Kidney (tissue), 14 donors: ENCODE data around the gene CCNH. TPM values are rescaled to one million over a fixed set of nuclear protein-coding genes. Genes with fewer than 3 reads are reported as not detected.

ENCODE experiments used
- DNase-seq, 5 donors: peaks; one replicate each; pipeline ENCODE4 v3.0.0-alpha.2; 2013 to 2020
- FAIRE-seq: peaks from 2 replicates; lab custom pipeline; 2012; peaks lifted over from hg19 to GRCh38; lab: Jason Lieb, UNC
- H3K27ac ChIP-seq, 2 donors: one replicate each; pipeline ENCODE4 v1.7.0; 2013; ENCODE audit warnings: low read depth in 2 of 2, low read length in 2 of 2, inconsistent platforms in 1 of 2
- H3K27me3 ChIP-seq: one replicate; pipeline ENCODE4 v1.7.1; 2013; ENCODE audit warnings: low read length, inconsistent platforms; ENCODE audit not compliant: control insufficient read depth, insufficient read depth
- H3K36me3 ChIP-seq, 3 donors: one replicate each; pipeline versions ENCODE4 v1.7.0 to v1.7.1; 2013; ENCODE audit warnings: low read length in 3 of 3, control low read depth in 1 of 3, inconsistent platforms in 1 of 3; ENCODE audit not compliant: insufficient read depth in 3 of 3, control insufficient read depth in 2 of 3
- H3K4me1 ChIP-seq, 3 donors: one replicate each; pipeline versions ENCODE4 v1.7.0 to v1.7.1; 2013; ENCODE audit warnings: low read length in 3 of 3, inconsistent platforms in 1 of 3, low read depth in 1 of 3; ENCODE audit not compliant: control insufficient read depth in 2 of 3, insufficient read depth in 2 of 3
- H3K4me3 ChIP-seq, 3 donors: one replicate each; pipeline versions ENCODE4 v1.7.0 to v1.8.1; 2013; ENCODE audit warnings: low read length in 3 of 3, control low read depth in 1 of 3, inconsistent platforms in 1 of 3
- H3K9ac ChIP-seq, 3 donors: one replicate each; pipeline versions ENCODE4 v1.7.0 to v1.7.1; 2013; ENCODE audit warnings: low read length in 3 of 3, control low read depth in 1 of 3, inconsistent platforms in 1 of 3
- H3K9me3 ChIP-seq, 3 donors: one replicate each; pipeline versions ENCODE4 v1.7.0 to v1.7.1; 2013; ENCODE audit warnings: low read length in 3 of 3, control low read depth in 1 of 3, inconsistent platforms in 1 of 3; ENCODE audit not compliant: control insufficient read depth in 2 of 3, insufficient read depth in 1 of 3
- intact Hi-C: fragments of 100-400 bp; cut with DNase I; formaldehyde crosslinking; loops from one replicate; pipeline ENCODE4 v1.11.1; 2022
- polyA plus RNA-seq: library from polyadenylated mRNA; stranded (reverse); fragments of 350-450 nt; fragmentation: Illumina TruSeq; extraction: RNeasy Lipid Tissue Mini Kit (QIAGEN cat#74804); gene quantifications from one replicate; pipeline ENCODE4 v1.2.3, GENCODE V29; 2014; ENCODE audit warnings: low read depth, low replicate concordance; ENCODE audit not compliant: insufficient read depth
- total RNA-seq: library from RNA; stranded (reverse); fragmentation: NEBNext Ultra II Directional; extraction: Animal tissue kit (Norgen Biotek cat#: 25700); gene quantifications from one replicate; pipeline ENCODE4 v1.2.1, GENCODE V29; 2021
- TF ChIP-seq, protein P1 (sequence below): IDR thresholded peaks from 3 replicates; pipeline ENCODE4 v1.5.1; 2012; ENCODE audit warnings: mild to moderate bottlenecking, moderate library complexity, borderline replicate concordance; ENCODE audit not compliant: insufficient read depth; ENCODE audit errors: extremely low read depth
- donor health status: control.
- donor health status: control.
- donor health status: control.
- donor health status: control.
- donor health status: control.
- donor health status: DM: yes; HTN: yes; CAD: no.
- donor health status: Normal renal cell carcinoma (clear cell type).

Gene CCNH
- total and polyA plus RNA-seq, 2 donors from 2014 or later, result 49.7 to 52.6 TPM

DNA sequence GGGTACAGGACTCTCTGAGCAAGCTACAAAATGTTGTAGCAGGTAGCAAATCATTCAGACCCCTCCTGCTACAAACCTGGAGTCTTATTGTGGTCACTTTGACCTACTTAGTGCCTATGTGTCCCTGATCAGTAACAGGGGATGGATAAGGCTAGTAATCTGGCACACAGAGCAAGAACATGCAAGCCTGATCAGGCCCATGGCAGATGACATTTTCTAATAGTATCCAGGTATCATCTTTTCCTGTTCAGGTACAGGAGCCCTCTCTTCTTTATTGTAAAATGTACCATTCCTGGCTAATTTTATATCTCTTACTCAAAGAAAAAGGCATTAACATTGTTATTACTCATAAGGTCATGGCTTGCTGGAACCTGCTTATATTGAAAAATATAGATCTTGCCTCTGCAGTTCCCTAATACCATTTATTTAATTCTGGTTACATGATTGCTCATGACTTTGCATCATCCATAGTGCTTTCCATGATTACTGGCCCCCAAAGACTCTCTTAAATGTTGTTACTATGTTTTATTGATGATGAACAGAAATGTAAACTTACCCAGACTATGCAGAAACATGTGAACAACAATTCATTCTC, 18.2 kb upstream of the CCNH start:
- Histone ChIP-seq H3K36me3 (no peaks in the 10 kb centered on the region), H3K4me3 (no peak overlapping the region), H3K4me1 (no peaks in the 10 kb centered on the region), H3K27me3 (no peaks in the 10 kb centered on the region), H3K9me3 (no peaks in the 10 kb centered on the region), H3K9ac (no peak overlapping the region), H3K27ac (no peak overlapping the region)
- FAIRE-seq, result no peak
- intact Hi-C loops, result no loop called here
- no peak for DNase-seq
- TF ChIP-seq, protein P1, sequence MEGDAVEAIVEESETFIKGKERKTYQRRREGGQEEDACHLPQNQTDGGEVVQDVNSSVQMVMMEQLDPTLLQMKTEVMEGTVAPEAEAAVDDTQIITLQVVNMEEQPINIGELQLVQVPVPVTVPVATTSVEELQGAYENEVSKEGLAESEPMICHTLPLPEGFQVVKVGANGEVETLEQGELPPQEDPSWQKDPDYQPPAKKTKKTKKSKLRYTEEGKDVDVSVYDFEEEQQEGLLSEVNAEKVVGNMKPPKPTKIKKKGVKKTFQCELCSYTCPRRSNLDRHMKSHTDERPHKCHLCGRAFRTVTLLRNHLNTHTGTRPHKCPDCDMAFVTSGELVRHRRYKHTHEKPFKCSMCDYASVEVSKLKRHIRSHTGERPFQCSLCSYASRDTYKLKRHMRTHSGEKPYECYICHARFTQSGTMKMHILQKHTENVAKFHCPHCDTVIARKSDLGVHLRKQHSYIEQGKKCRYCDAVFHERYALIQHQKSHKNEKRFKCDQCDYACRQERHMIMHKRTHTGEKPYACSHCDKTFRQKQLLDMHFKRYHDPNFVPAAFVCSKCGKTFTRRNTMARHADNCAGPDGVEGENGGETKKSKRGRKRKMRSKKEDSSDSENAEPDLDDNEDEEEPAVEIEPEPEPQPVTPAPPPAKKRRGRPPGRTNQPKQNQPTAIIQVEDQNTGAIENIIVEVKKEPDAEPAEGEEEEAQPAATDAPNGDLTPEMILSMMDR, result no peak

DNA sequence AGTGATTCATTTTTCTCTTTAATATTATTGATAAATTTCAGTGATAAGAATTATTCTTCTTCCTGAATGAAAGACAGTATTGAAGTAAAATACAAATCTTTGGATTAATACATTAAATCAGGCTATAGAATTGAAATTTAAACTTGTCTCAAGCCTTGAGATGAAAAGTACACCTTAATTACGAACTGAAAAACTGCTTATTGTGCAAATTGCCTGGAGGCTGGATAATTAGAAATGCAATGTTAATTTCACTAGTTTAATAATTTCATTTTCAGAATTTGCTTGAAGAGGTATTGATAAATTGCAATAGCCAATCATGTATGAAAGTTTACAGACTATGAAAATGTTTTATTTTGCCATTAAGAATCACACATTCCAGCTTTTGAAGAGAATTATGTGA, 11.0 kb upstream of the CCNH start:
- no peak overlapping the region for H3K4me3 ChIP-seq
- no peaks in the 10 kb centered on the region for H3K9me3 ChIP-seq
- FAIRE-seq (no peak), DNase-seq (no peak)
- intact Hi-C loops, result no loop called here
- TF ChIP-seq, protein P1, result no peak
- no peaks in the 10 kb centered on the region for H3K36me3 ChIP-seq
- no peaks in the 10 kb centered on the region for H3K4me1 ChIP-seq
- no peaks in the 10 kb centered on the region for H3K27me3 ChIP-seq
- H3K27ac ChIP-seq, result no peak overlapping the region
- no peak overlapping the region for H3K9ac ChIP-seq

DNA sequence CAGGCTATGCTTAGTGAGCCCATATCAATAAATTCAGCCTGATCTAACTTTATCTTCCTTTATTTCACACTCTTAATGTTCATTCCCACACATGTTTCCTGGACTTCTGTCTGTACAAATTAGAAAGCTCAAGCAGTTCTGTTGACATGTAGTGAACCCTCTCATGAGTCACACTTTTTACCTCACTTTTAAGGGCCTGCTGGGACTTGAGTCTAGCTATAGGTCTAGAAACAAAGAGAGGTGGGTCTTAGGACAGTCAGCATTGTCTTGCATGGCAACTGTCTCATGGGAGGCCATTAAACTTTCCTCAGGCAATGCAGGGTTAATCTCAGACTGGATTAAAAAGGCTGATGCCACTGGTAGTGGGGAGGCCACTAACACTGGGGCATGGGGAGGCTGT, 8.6 kb upstream of the CCNH start:
- TF ChIP-seq, protein P1, result no peak
- Histone ChIP-seq H3K4me3 (no peak overlapping the region), H3K27ac (no peak overlapping the region), H3K36me3 (no peaks in the 10 kb centered on the region), H3K9ac (no peak overlapping the region), H3K27me3 (no peaks in the 10 kb centered on the region), H3K4me1 (no peaks in the 10 kb centered on the region), H3K9me3 (no peaks in the 10 kb centered on the region)
- no peak for FAIRE-seq
- intact Hi-C loops, result no loop called here
- DNase-seq, result no peak

DNA sequence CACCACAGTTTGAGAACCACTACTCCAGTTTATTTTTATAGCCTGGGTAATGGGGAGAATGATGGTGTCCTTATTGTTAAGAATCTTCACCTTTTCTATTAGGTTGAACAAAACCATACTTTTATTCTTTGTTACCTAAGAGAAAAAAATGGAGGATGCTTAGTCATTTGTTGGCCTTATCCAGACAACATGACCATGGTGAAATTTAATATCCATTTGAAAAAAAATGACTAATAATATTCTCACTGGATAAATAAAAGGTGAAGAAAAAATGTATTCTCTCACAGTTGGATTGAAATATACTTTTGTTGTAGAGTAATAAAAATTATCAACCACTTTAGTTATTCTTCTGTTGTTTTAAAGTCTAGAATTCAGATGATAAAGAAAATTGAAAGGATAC, 5.8 kb upstream of the CCNH start:
- H3K9me3 ChIP-seq, result no peaks in the 10 kb centered on the region
- intact Hi-C loops, result no loop called here
- DNase-seq, result no peak
- H3K27ac ChIP-seq, result no peak overlapping the region
- no peak overlapping the region for H3K4me3 ChIP-seq
- H3K9ac ChIP-seq, result no peak overlapping the region
- H3K27me3 ChIP-seq, result no peaks in the 10 kb centered on the region
- H3K4me1 ChIP-seq, result no peaks in the 10 kb centered on the region
- H3K36me3 ChIP-seq, result no peaks in the 10 kb centered on the region
- TF ChIP-seq, protein P1, result no peak
- no peak for FAIRE-seq
